GM12874 (cell line): ENCODE results near the gene MMS19.

Experiments
- CTCF ChIP-seq: IDR thresholded peaks from 2 replicates; pipeline ENCODE4 v1.5.1; 2011; ENCODE audit warnings: low read depth, mild to moderate bottlenecking, control low read depth, low read length, moderate library complexity; ENCODE audit not compliant: insufficient read depth

The MMS19 gene

GRCh38 chr10:97505152-97505551 lies 6.9 kb upstream of the MMS19 start:
- TF ChIP-seq CTCF = no peak

- TF ChIP-seq CTCF = no peak
These were observed 5.2 kb upstream of the MMS19 start for GRCh38 chr10:97503406-97503805.

DNA sequence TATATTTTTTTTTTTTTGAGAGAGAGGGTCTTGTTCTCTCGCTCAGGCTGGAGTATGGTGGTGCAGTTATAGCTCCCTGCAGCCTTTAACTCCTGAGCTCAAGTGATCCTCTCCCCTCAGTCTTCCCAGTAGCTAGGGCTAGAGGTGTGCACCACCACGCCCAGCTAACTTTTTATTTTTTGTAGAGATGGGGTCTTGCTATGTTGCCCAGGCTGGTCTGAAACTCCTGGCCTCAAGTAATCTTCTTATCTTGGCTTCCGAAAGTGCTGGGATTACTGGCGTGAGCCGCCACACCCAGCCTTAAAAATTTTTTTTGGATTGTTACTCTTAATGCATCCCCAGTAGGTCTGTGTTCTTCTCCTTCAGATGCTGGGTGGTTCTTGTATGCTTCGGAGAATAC lies 4.7 kb upstream of the MMS19 start:
- TF ChIP-seq CTCF = no peak

DNA sequence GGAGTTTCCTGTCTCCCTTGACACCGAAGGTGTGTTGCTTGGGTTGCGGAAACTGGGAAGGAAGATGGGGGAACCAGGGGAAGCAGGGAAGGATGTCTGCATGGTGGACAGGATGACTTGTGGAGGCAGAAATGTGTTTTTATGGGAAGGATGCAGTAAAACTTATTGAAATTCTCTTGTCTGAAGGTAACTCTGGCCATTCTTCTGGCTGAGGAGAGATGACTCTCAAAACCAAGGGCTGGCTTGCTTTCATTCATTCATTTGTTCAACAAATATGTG lies 2.0 kb upstream of the MMS19 start:
- TF ChIP-seq CTCF = no peak

DNA sequence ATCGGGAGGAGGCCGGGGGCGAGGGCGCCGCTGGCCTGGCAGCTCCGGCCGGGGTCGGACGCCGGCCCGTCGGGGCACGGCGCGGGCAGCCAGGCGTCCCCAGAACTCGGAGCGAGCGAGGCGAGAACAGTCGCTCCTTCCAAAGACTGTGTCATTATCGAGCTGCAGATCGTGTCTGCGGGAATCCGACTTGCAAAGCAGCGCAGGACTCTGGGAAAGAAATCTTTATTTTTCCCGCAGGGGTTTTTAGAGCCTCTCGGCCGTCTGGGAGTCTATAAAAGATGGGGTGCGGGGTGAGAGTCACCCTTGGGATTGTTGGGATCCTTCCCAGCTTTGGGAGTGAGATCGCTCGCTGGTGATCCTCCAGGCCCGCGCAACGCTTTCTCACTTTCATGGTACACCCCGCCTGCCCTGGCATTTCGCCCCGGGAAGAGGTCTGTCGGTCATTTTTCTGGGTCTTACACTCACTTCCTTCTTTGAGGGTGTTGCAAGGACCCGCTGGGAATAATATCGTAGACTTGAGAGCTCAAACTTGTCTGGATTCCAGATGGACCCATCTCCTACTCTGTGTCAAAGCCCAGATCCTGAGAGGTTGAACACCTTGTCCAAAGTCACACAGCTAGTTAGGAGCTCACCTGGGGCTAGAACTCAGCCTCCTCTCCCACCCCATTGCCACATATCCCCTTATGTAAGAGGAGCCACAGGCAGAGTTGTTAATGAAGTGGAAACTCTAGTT lies 1.5 kb upstream of the MMS19 start:
- TF ChIP-seq CTCF = no peak

DNA sequence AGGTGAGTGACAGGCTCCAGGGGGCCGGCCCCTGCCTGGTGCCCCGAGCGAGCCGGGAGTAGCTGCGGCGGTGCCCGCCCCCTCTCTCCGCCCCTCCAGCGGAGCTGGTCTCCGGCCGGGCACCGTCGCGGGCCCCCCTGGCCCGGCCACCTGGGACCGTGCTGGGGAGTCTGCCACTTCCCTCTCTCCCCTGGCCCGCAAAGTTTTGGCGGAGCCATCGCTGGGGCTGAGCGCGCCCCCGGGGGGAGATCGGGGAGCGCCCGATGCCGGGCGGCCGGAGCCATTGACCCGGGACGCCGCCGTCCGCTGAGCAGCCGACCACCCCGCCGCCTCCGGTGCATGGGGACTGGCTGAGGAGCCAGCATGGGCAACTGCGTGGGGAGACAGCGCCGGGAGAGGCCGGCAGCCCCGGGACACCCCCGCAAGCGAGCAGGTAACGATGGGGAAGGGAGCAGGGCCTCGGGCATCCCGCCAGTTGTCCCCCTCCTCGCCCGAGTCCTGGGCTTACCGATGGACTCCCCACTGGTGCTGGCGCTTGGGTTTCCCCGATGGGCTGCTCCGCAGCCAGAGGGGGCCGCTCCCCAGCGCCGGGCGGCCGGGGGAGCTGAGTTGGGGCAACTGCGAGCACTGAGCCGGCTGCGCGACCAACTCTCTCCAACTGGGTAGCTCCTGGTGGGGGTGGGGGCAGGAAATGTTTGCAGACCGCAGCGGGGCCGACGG lies 779 bp upstream of the MMS19 start, which contains the start of gene UBTD1:
UBTD1 (plus strand) TSS at position 84 of the 720 bp plus-strand sequence; CDS start at position 364, 280 bp downstream.
- TF ChIP-seq CTCF = no peak

- TF ChIP-seq CTCF = no peak
These were observed 598 bp downstream of the MMS19 start for GRCh38 chr10:97497572-97498075.
